Tibial artery (tissue), 4 donors: ENCODE data around the gene CDKN2B.

Experiments
- DNase-seq, 2 donors: peaks; one replicate each; pipeline ENCODE4 v3.0.0-alpha.2; 2019
- H3K27ac ChIP-seq, 2 donors: fragments of 200-600 bp; sonication (generic) in 1 of 2; 1 replicate in 1 of 2; 2 replicates in 1 of 2; pipeline ENCODE4 v1.5.1; 2018 to 2019; ENCODE audit warnings: mild to moderate bottlenecking in 1 of 2
- H3K27me3 ChIP-seq, 2 donors: fragments of 200-600 bp; sonication (generic) in 1 of 2; one replicate each; pipeline versions ENCODE4 v1.5.1 to v1.6.0; 2016 to 2019
- H3K36me3 ChIP-seq, 3 donors: fragments of 200-600 bp; sonication (generic) in 2 of 3; one replicate each; pipeline ENCODE4 v1.5.1; 2016 to 2019; ENCODE audit warnings: mild to moderate bottlenecking in 2 of 3
- H3K4me1 ChIP-seq, 4 donors: fragments of 200-600 bp; sonication (generic) in 2 of 4; 1 replicate in 3 of 4; 2 replicates in 1 of 4; pipeline ENCODE4 v1.5.1; 2016 to 2019
- H3K4me3 ChIP-seq, 2 donors: fragments of 200-600 bp; sonication (generic) in 1 of 2; 1 replicate in 1 of 2; 2 replicates in 1 of 2; pipeline ENCODE4 v1.5.1; 2018 to 2019; ENCODE audit warnings: mild to moderate bottlenecking in 2 of 2
- H3K9me3 ChIP-seq, 3 donors: fragments of 200-600 bp; sonication (generic) in 1 of 3; one replicate each; pipeline ENCODE4 v1.5.1; 2016 to 2019
- intact Hi-C: fragments of 100-400 bp; cut with DNase I; formaldehyde crosslinking; loops from one replicate; pipeline ENCODE4 v1.15.0; 2023; ENCODE audit warnings: low total_unique reads
- TF ChIP-seq, protein P1 (sequence below), 2 experiments: fragments of 200-600 bp in 1 of 2; fragments of 450-650 bp in 1 of 2; IDR thresholded peaks; one replicate each; pipeline ENCODE4 v1.5.1; 2017 to 2019; ENCODE audit warnings: antibody characterized with exemption in 2 of 2, mild to moderate bottlenecking in 1 of 2, moderate library complexity in 1 of 2

CDKN2B gene

DNA sequence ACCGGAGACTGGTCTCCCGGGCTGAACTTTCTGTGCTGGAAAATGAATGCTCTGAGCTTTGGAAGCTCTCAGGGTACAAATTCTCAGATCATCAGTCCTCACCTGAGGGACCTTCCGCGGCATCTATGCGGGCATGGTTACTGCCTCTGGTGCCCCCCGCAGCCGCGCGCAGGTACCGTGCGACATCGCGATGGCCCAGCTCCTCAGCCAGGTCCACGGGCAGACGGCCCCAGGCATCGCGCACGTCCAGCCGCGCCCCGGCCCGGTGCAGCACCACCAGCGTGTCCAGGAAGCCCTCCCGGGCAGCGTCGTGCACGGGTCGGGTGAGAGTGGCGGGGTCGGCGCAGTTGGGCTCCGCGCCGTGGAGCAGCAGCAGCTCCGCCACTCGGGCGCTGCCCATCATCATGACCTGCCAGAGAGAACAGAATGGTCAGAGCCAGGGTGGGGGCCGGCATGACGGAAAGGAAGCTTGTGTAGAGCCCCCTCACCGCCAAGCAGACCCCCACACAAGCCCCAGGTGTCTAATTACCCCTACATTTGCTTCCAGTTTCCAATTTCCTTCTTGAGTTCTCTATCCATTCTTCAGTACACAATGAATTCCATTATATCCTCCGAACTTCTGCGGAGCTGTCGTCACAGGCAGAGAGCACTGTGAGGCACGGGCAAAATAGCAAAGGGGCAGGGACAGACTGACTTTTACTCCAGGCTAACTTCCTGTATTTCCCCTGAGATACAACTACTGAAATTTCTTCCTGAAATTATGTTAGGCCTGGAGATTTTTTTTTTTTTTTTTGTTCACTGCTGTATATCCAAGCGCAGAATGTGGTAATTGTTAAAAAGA, 38.1 kb downstream of the CDKN2B start:
- H3K27me3 ChIP-seq: peaks cover 4 to 100% of the 10 kb centered on the region in 2 donors
- H3K9me3 ChIP-seq: peaks cover 0 to 4% (median 3%) of the 10 kb centered on the region in 3 donors
- peaks cover 0 to 28% (median 16%) of the 10 kb centered on the region in 4 donors for H3K4me1 ChIP-seq
- TF ChIP-seq, protein P1, sequence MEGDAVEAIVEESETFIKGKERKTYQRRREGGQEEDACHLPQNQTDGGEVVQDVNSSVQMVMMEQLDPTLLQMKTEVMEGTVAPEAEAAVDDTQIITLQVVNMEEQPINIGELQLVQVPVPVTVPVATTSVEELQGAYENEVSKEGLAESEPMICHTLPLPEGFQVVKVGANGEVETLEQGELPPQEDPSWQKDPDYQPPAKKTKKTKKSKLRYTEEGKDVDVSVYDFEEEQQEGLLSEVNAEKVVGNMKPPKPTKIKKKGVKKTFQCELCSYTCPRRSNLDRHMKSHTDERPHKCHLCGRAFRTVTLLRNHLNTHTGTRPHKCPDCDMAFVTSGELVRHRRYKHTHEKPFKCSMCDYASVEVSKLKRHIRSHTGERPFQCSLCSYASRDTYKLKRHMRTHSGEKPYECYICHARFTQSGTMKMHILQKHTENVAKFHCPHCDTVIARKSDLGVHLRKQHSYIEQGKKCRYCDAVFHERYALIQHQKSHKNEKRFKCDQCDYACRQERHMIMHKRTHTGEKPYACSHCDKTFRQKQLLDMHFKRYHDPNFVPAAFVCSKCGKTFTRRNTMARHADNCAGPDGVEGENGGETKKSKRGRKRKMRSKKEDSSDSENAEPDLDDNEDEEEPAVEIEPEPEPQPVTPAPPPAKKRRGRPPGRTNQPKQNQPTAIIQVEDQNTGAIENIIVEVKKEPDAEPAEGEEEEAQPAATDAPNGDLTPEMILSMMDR (IDR thresholded peaks at IDR 0.05): no peak
- no peak for DNase-seq
- H3K36me3 ChIP-seq: no peaks in the 10 kb centered on the region
- no peak overlapping the region for H3K27ac ChIP-seq
- intact Hi-C loops: loop anchor here (5.0 kb wide), 1 partner anchor 121 kb away; no protein-coding TSS in a partner anchor
- H3K4me3 ChIP-seq: no peak overlapping the region

DNA sequence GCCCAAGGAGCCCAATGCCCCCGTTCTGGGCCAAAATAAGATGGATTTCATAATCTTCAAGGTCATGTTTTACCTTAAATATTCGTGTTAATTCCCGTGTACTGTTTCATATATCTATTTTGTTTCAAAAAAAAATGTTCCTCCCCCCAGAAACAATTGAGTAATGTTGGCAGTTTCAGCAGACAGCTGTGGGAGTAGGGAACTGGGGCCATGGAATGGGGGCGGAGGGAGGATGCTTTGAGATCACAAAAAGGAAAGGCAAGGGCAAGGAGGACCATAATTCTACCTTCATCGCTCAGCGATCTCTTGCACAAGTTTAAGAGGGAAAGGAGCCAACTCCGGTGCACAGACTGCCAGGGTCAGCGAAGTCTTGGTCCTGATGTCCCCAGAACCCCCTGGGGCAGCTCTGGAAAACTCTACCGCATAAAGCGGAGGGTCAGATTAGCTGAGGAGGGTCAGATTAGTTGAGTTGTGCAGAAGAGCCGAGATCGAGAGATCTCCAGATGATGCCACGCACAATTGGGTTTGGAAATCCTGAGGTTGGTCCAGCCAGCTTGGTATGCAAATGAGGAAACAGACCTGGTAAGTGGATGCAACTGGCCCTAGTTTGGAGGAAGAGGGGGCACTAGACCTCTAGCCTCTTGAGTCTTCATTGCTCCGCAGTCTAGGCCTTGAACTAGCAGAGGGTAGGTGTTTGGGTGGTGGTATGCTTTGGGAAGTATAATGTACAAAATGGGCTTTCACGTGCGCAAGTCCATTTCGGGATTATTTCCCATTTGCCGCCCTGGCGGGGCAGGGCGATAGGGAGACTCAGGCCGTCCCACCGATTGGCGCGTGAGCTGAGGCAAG, 38.9 kb downstream of the CDKN2B start:
- Histone ChIP-seq H3K9me3 (peaks cover 0 to 4% (median 3%) of the 10 kb centered on the region in 3 donors), H3K36me3 (no peaks in the 10 kb centered on the region), H3K4me1 (peaks cover 0 to 30% (median 17%) of the 10 kb centered on the region in 4 donors), H3K27me3 (peaks cover 4 to 100% of the 10 kb centered on the region in 2 donors), H3K27ac (no peak overlapping the region), H3K4me3 (no peak overlapping the region)
- TF ChIP-seq, protein P1 (IDR thresholded peaks at IDR 0.05): no peak
- intact Hi-C loops: loop anchor here (5.0 kb wide), 1 partner anchor 122 kb away; no protein-coding TSS in a partner anchor
- no peak for DNase-seq

DNA sequence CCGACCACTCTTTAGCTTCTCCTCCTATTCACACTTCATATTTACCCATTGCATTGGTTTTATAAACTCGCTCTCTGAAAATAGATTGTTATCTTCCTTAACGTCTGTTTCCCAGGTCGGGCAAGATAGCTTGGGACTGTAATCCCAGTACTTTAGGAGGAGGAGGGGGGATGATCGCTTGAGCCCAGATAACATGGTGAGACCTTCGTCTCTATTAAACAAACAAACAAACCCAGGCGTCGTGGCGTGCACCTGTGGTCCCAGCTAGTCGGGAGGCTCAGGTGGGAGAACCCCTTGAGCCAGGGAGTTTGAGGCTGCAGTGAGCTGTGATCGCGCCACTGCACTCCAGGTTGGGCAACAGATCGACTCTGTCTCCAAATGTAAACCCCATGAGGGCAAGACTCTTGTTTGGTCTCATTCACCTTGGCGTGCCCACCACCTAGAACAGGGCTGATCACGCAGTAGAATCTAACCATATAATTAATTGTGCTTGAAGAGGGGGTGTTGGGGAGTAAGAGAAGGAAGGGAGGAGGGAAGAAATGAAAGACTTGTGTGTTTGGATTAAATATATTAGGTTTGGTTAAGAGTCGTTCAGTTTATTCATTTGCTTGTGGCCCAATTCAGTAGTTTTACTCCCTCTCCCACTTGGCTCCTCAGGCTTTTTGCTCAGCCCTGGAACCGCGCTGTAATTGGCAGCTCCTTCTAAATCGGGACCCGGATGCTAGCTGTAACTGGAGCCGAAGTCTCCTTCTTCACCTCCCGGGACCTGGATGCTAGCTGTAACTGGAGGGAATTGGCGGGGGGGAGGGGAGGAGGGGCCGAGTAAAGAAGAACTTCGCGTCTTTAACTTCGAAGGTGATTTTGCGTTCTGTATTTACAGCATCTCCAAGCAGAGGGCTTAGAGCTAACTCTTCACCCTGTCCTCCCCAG, 39.8 kb downstream of the CDKN2B start:
- intact Hi-C loops: no loop called here
- TF ChIP-seq, protein P1 (IDR thresholded peaks at IDR 0.05): no peak
- H3K4me3 ChIP-seq: no peak overlapping the region
- peaks cover 0 to 26% (median 10%) of the 10 kb centered on the region in 4 donors for H3K4me1 ChIP-seq
- H3K36me3 ChIP-seq: no peaks in the 10 kb centered on the region
- no peak overlapping the region for H3K27ac ChIP-seq
- peaks cover 4 to 99% of the 10 kb centered on the region in 2 donors for H3K27me3 ChIP-seq
- H3K9me3 ChIP-seq: peaks cover 0 to 8% (median 3%) of the 10 kb centered on the region in 3 donors
- no peak for DNase-seq

DNA sequence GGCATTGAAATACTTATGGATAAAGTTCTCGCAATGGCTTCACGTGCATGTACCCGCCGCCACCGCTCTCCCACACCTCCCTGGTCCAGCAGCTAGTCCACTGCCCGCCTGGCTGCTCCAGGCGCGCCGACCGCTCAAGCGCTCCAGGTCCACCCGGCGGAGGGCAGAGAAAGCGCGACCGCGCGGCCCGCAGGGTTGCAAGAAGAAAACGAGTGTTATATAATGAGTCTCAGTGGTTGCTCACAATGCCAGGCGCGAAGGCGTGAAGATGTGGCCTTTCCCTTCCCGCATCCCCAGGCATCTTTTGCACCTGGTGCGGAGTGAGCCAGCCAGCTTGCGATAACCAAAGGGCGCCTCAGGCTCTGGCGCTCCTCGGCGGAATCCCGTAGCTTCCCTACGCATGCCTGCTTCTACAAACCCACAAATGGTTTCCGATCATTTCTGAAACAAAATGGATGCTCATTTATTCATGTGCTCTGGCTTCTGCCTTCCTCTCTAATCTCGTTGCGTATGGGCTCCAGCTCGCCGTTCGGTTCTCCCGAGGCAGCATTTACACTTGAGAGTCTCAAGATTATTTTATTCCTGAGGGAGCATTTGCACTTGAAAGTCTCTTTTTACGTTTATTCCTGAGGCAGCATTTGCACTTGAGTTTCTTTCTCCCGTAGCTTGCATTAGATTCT, 40.6 kb downstream of the CDKN2B start:
- Histone ChIP-seq H3K4me1 (peaks cover 0 to 22% (median 9%) of the 10 kb centered on the region in 4 donors), H3K27ac (no peak overlapping the region), H3K36me3 (no peaks in the 10 kb centered on the region), H3K4me3 (no peak overlapping the region), H3K9me3 (peaks cover 0 to 8% (median 3%) of the 10 kb centered on the region in 3 donors), H3K27me3 (peaks cover 4 to 98% of the 10 kb centered on the region in 2 donors)
- TF ChIP-seq, protein P1 (IDR thresholded peaks at IDR 0.05): no peak
- no peak for DNase-seq
- intact Hi-C loops: no loop called here
